ENCODE results near the gene AGPS.

AGPS gene

GRCh38 chr2:177516824-177517544, 124.4 kb downstream of the AGPS start:
- H3K27me3 ChIP-seq (ENCODE audit: control insufficient read depth in 1 of 2, insufficient read depth in 2 of 2, low read length in 2 of 2), result no peaks in the 10 kb centered on the region
- no peaks in the 10 kb centered on the region for H3K9me3 ChIP-seq (ENCODE audit: low read length)
- H3K36me3 ChIP-seq (ENCODE audit: insufficient read depth, low read length), result peaks cover 3% of the 10 kb centered on the region
- H3K9ac ChIP-seq (ENCODE audit: low read length), result no peak overlapping the region
- no peak overlapping the region for H3K4me3 ChIP-seq (ENCODE audit: low read depth in 1 of 2, low read length in 2 of 2)
- H3K27ac ChIP-seq (ENCODE audit: low read depth, low read length), result no peak overlapping the region
- no peaks in the 10 kb centered on the region for H3K4me1 ChIP-seq (ENCODE audit: insufficient read depth, low read length)

- no peak overlapping the region for H3K27ac ChIP-seq (ENCODE audit: low read depth, low read length)
- no peak overlapping the region for H3K4me3 ChIP-seq (ENCODE audit: low read depth in 1 of 2, low read length in 2 of 2)
- no peaks in the 10 kb centered on the region for H3K27me3 ChIP-seq (ENCODE audit: control insufficient read depth in 1 of 2, insufficient read depth in 2 of 2, low read length in 2 of 2)
- peaks cover 4% of the 10 kb centered on the region for H3K36me3 ChIP-seq (ENCODE audit: insufficient read depth, low read length)
- H3K9ac ChIP-seq (ENCODE audit: low read length), result no peak overlapping the region
- no peaks in the 10 kb centered on the region for H3K4me1 ChIP-seq (ENCODE audit: insufficient read depth, low read length)
- no peaks in the 10 kb centered on the region for H3K9me3 ChIP-seq (ENCODE audit: low read length)
Observed at GRCh38 chr2:177518754-177519153, 126.2 kb downstream of the AGPS start.

GRCh38 chr2:177519534-177520115, 127.1 kb downstream of the AGPS start:
- no peak overlapping the region for H3K9ac ChIP-seq (ENCODE audit: low read length)
- H3K27ac ChIP-seq (ENCODE audit: low read depth, low read length), result no peak overlapping the region
- H3K9me3 ChIP-seq (ENCODE audit: low read length), result no peaks in the 10 kb centered on the region

GRCh38 chr2:177520324-177520723, 127.8 kb downstream of the AGPS start:
- peaks cover 4% of the 10 kb centered on the region for H3K36me3 ChIP-seq (ENCODE audit: insufficient read depth, low read length)
- no peaks in the 10 kb centered on the region for H3K4me1 ChIP-seq (ENCODE audit: insufficient read depth, low read length)
- H3K27ac ChIP-seq (ENCODE audit: low read depth, low read length), result no peak overlapping the region
- H3K4me3 ChIP-seq (ENCODE audit: low read depth in 1 of 2, low read length in 2 of 2), result no peak overlapping the region
- H3K9ac ChIP-seq (ENCODE audit: low read length), result no peak overlapping the region
- H3K27me3 ChIP-seq (ENCODE audit: control insufficient read depth in 1 of 2, insufficient read depth in 2 of 2, low read length in 2 of 2), result no peaks in the 10 kb centered on the region
- H3K9me3 ChIP-seq (ENCODE audit: low read length), result no peaks in the 10 kb centered on the region

More at GRCh38 chr2:177519534-177520115, 127.1 kb downstream of the AGPS start:
- Histone ChIP-seq H3K36me3 (ENCODE audit: insufficient read depth, low read length) (peaks cover 4% of the 10 kb centered on the region), H3K4me3 (ENCODE audit: low read depth in 1 of 2, low read length in 2 of 2) (no peak overlapping the region), H3K4me1 (ENCODE audit: insufficient read depth, low read length) (no peaks in the 10 kb centered on the region), H3K27me3 (ENCODE audit: control insufficient read depth in 1 of 2, insufficient read depth in 2 of 2, low read length in 2 of 2) (no peaks in the 10 kb centered on the region)

DNA sequence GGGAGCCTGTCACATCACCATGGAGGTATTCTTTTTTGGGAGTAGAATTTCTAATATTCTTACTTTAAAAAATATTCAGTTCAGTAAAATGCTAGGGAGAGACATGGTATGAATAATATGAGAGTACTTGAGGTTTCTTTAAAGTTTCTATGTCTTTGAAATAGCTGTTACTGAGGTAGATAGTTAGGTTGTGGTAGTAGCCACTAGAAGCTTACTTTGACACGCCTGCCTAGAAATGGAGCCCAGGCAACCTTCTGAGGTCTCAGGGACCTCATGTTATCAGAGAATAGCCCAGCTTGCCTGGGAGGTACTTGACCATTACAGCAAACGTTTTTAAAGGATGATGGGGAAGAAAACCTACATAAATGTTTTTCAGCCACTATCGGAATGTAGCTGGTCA, 131.2 kb downstream of the AGPS start:
- no peak overlapping the region for H3K4me3 ChIP-seq (ENCODE audit: low read depth in 1 of 2, low read length in 2 of 2)
- peaks cover 4% of the 10 kb centered on the region for H3K36me3 ChIP-seq (ENCODE audit: insufficient read depth, low read length)
- H3K4me1 ChIP-seq (ENCODE audit: insufficient read depth, low read length), result no peaks in the 10 kb centered on the region
- H3K27ac ChIP-seq (ENCODE audit: low read depth, low read length), result no peak overlapping the region
- no peaks in the 10 kb centered on the region for H3K9me3 ChIP-seq (ENCODE audit: low read length)
- no peaks in the 10 kb centered on the region for H3K27me3 ChIP-seq (ENCODE audit: control insufficient read depth in 1 of 2, insufficient read depth in 2 of 2, low read length in 2 of 2)
- no peak overlapping the region for H3K9ac ChIP-seq (ENCODE audit: low read length)

GRCh38 chr2:177525351-177525924, 132.9 kb downstream of the AGPS start:
- no peak overlapping the region for H3K4me3 ChIP-seq (ENCODE audit: low read depth in 1 of 2, low read length in 2 of 2)
- H3K27ac ChIP-seq (ENCODE audit: low read depth, low read length), result no peak overlapping the region
- no peaks in the 10 kb centered on the region for H3K27me3 ChIP-seq (ENCODE audit: control insufficient read depth in 1 of 2, insufficient read depth in 2 of 2, low read length in 2 of 2)
- peaks cover 4% of the 10 kb centered on the region for H3K36me3 ChIP-seq (ENCODE audit: insufficient read depth, low read length)
- no peaks in the 10 kb centered on the region for H3K9me3 ChIP-seq (ENCODE audit: low read length)
- peaks cover 8% of the 10 kb centered on the region for H3K4me1 ChIP-seq (ENCODE audit: insufficient read depth, low read length)
- no peak overlapping the region for H3K9ac ChIP-seq (ENCODE audit: low read length)

DNA sequence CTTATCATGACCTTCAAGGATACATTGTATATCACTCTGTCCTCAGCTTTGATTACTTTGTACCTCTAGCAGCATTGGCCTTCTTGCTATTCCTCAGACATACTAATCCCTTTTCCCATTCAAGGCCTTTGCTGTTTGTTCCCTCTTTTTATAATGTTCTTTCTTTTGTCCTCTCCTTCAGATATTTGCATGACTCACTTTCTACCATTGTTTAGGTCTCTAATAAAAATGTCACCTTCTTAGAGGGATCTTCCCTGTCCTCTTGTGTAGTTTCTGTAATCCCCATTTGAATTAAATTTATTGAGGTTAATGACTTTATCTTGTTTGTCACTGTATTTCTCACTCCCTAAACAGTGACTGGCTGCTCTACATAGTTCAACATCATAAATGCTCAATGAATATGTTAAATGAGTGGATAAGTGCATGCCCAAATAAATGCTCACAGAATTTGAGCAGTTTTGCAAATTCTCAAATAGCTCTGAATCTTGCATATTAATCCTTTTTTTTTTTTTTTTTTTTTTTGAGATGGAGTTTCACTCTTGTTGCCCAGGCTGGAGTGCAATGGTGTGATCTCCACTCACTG, 135.9 kb downstream of the AGPS start:
- Histone ChIP-seq H3K4me1 (ENCODE audit: insufficient read depth, low read length) (peaks cover 16% of the 10 kb centered on the region), H3K27ac (ENCODE audit: low read depth, low read length) (no peak overlapping the region), H3K27me3 (ENCODE audit: control insufficient read depth in 1 of 2, insufficient read depth in 2 of 2, low read length in 2 of 2) (no peaks in the 10 kb centered on the region), H3K4me3 (ENCODE audit: low read depth in 1 of 2, low read length in 2 of 2) (no peak overlapping the region), H3K9ac (ENCODE audit: low read length) (no peak overlapping the region), H3K36me3 (ENCODE audit: insufficient read depth, low read length) (peaks cover 4% of the 10 kb centered on the region), H3K9me3 (ENCODE audit: low read length) (no peaks in the 10 kb centered on the region)

- no peak overlapping the region for H3K27ac ChIP-seq (ENCODE audit: low read depth, low read length)
- H3K4me3 ChIP-seq (ENCODE audit: low read depth in 1 of 2, low read length in 2 of 2), result no peak overlapping the region
- no peaks in the 10 kb centered on the region for H3K9me3 ChIP-seq (ENCODE audit: low read length)
- H3K9ac ChIP-seq (ENCODE audit: low read length), result no peak overlapping the region
- H3K4me1 ChIP-seq (ENCODE audit: insufficient read depth, low read length), result peaks cover 16% of the 10 kb centered on the region
- no peaks in the 10 kb centered on the region for H3K36me3 ChIP-seq (ENCODE audit: insufficient read depth, low read length)
- H3K27me3 ChIP-seq (ENCODE audit: control insufficient read depth in 1 of 2, insufficient read depth in 2 of 2, low read length in 2 of 2), result no peaks in the 10 kb centered on the region
Observed at GRCh38 chr2:177529166-177529565, 136.6 kb downstream of the AGPS start.

GRCh38 chr2:177530561-177530960, 138.0 kb downstream of the AGPS start:
- no peaks in the 10 kb centered on the region for H3K27me3 ChIP-seq (ENCODE audit: control insufficient read depth in 1 of 2, insufficient read depth in 2 of 2, low read length in 2 of 2)
- no peak overlapping the region for H3K4me3 ChIP-seq (ENCODE audit: low read depth in 1 of 2, low read length in 2 of 2)
- H3K9ac ChIP-seq (ENCODE audit: low read length), result no peak overlapping the region
- peaks cover 16% of the 10 kb centered on the region for H3K4me1 ChIP-seq (ENCODE audit: insufficient read depth, low read length)
- no peaks in the 10 kb centered on the region for H3K9me3 ChIP-seq (ENCODE audit: low read length)
- H3K36me3 ChIP-seq (ENCODE audit: insufficient read depth, low read length), result no peaks in the 10 kb centered on the region
- no peak overlapping the region for H3K27ac ChIP-seq (ENCODE audit: low read depth, low read length)

DNA sequence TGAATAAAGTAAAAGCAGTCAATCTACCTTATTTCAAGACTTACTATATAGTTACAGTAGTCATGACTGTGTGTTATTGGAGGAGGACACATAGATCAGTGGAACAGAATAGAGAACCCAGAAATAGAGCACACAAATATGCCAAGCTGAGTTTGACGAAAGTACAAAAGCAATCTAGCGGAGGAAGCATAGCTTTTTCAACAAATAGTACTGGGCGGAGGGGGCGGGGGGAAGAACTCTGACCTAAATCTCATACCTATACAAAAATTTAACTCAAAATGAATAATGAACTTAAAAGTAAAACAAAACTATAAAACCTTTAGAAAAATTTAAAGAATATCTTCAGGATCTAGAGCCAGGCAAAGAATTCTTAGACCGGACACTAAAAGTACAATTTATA, 139.1 kb downstream of the AGPS start:
- Histone ChIP-seq H3K4me3 (ENCODE audit: low read depth in 1 of 2, low read length in 2 of 2) (no peak overlapping the region), H3K4me1 (ENCODE audit: insufficient read depth, low read length) (peaks cover 16% of the 10 kb centered on the region), H3K36me3 (ENCODE audit: insufficient read depth, low read length) (no peaks in the 10 kb centered on the region), H3K27ac (ENCODE audit: low read depth, low read length) (no peak overlapping the region), H3K9me3 (ENCODE audit: low read length) (no peaks in the 10 kb centered on the region), H3K9ac (ENCODE audit: low read length) (no peak overlapping the region), H3K27me3 (ENCODE audit: control insufficient read depth in 1 of 2, insufficient read depth in 2 of 2, low read length in 2 of 2) (no peaks in the 10 kb centered on the region)

DNA sequence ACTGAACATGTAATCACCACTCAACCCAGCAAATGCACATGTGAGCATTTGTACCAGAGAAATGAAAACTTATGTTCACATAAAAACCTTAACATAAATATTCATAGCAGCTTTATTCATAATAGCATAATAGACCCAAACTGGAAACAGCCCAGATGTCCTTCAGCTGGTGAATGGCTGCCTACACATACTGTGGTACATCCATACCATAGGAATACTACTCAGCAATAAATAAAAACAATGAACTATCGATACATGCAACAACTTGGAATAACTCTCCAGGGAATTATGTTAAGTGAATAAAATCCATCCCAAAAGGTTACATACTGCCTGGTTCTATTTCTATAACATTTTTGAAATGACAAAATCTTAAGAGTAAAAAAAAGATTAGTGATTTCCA, 140.0 kb downstream of the AGPS start:
- Histone ChIP-seq H3K27ac (ENCODE audit: low read depth, low read length) (no peak overlapping the region), H3K4me1 (ENCODE audit: insufficient read depth, low read length) (peaks cover 16% of the 10 kb centered on the region), H3K9me3 (ENCODE audit: low read length) (no peaks in the 10 kb centered on the region), H3K27me3 (ENCODE audit: control insufficient read depth in 1 of 2, insufficient read depth in 2 of 2, low read length in 2 of 2) (no peaks in the 10 kb centered on the region), H3K36me3 (ENCODE audit: insufficient read depth, low read length) (no peaks in the 10 kb centered on the region), H3K9ac (ENCODE audit: low read length) (no peak overlapping the region), H3K4me3 (ENCODE audit: low read depth in 1 of 2, low read length in 2 of 2) (no peak overlapping the region)
